HEK293T (cell line): ENCODE results near the gene DLK1.

Experiments
- CTCF ChIA-PET: fragments of 350-600 bp; formaldehyde crosslinking; extraction: SDS; loops from one replicate; lab custom pipeline; 2021; ENCODE audit warnings: antibody characterized with exemption, inconsistent platforms; lab: Yijun Ruan, JAX
- POLR2A ChIA-PET: fragments of 350-600 bp; formaldehyde crosslinking; extraction: SDS; loops from one replicate; lab custom pipeline; 2020; ENCODE audit warnings: antibody characterized with exemption, inconsistent platforms; lab: Yijun Ruan, JAX
- DNase-seq: peaks from one replicate; pipeline ENCODE4 v3.0.0; 2012; ENCODE audit warnings: mixed read lengths; ENCODE audit errors: extremely low spot score
- ARNT ChIP-seq: fragments of 450-650 bp; IDR thresholded peaks from 2 replicates; pipeline ENCODE4 v1.6.1; 2017; ENCODE audit warnings: mild to moderate bottlenecking
- BHLHE40 ChIP-seq: fragments of 450-650 bp; IDR thresholded peaks from 2 replicates; pipeline ENCODE4 v1.6.1; 2016; ENCODE audit warnings: mild to moderate bottlenecking, moderate library complexity, borderline replicate concordance
- CTBP1 ChIP-seq: fragments of 450-650 bp; IDR thresholded peaks from 2 replicates; pipeline ENCODE4 v1.6.1; 2016; ENCODE audit warnings: borderline replicate concordance
- ELF4 ChIP-seq: fragments of 450-650 bp; IDR thresholded peaks from 2 replicates; pipeline ENCODE4 v1.6.1; 2017; ENCODE audit warnings: antibody characterized with exemption
- FOXA1 ChIP-seq: fragments of 450-650 bp; IDR thresholded peaks from 2 replicates; pipeline ENCODE4 v1.6.1; 2016; ENCODE audit warnings: mild to moderate bottlenecking
- FOXK2 ChIP-seq: fragments of 450-650 bp; IDR thresholded peaks from 2 replicates; pipeline ENCODE4 v1.6.1; 2016; ENCODE audit warnings: mild to moderate bottlenecking
- FOXM1 ChIP-seq: fragments of 450-650 bp; IDR thresholded peaks from 2 replicates; pipeline ENCODE4 v1.6.1; 2017; ENCODE audit warnings: mild to moderate bottlenecking, borderline replicate concordance
- HDGF ChIP-seq: fragments of 450-650 bp; IDR thresholded peaks from 2 replicates; pipeline ENCODE4 v1.6.1; 2017; ENCODE audit warnings: antibody characterized with exemption, borderline replicate concordance
- L3MBTL2 ChIP-seq: fragments of 450-650 bp; conservative IDR thresholded peaks from 2 replicates; pipeline ENCODE4 v1.6.1; 2016; ENCODE audit warnings: mild to moderate bottlenecking
- LEF1 ChIP-seq: fragments of 450-650 bp; IDR thresholded peaks from 2 replicates; pipeline ENCODE4 v1.6.1; 2017; ENCODE audit warnings: mild to moderate bottlenecking, borderline replicate concordance
- NFRKB ChIP-seq: fragments of 450-650 bp; IDR thresholded peaks from 2 replicates; pipeline ENCODE4 v1.6.1; 2016; ENCODE audit warnings: mild to moderate bottlenecking, moderate library complexity
- PKNOX1 ChIP-seq: fragments of 450-650 bp; IDR thresholded peaks from 2 replicates; pipeline ENCODE4 v1.6.1; 2016
- SP1 ChIP-seq: fragments of 450-650 bp; IDR thresholded peaks from 2 replicates; pipeline ENCODE4 v1.6.1; 2017
- SUZ12 ChIP-seq: fragments of 450-650 bp; IDR thresholded peaks from 2 replicates; pipeline ENCODE4 v1.6.1; 2016; ENCODE audit warnings: mild to moderate bottlenecking
- TARDBP ChIP-seq: fragments of 450-650 bp; IDR thresholded peaks from 2 replicates; pipeline ENCODE4 v1.6.1; 2016
- ZNF384 ChIP-seq: fragments of 450-650 bp; IDR thresholded peaks from 2 replicates; pipeline ENCODE4 v1.6.1; 2016

The DLK1 gene

GRCh38 chr14:100775831-100776591 lies 49.3 kb downstream of the DLK1 start:
- CTCF ChIA-PET: no interaction called here
- POLR2A ChIA-PET: no interaction called here
- no peak for DNase-seq
- TF ChIP-seq ZNF384 (no peak), FOXM1 (no peak), CTBP1 (no peak), PKNOX1 (no peak), ELF4 (no peak), SP1 (no peak), LEF1 (no peak), FOXA1 (no peak), SUZ12 (no peak), TARDBP (no peak), NFRKB (no peak), ARNT (no peak), FOXK2 (no peak), BHLHE40 (no peak), HDGF (no peak), L3MBTL2 (no peak)

DNA sequence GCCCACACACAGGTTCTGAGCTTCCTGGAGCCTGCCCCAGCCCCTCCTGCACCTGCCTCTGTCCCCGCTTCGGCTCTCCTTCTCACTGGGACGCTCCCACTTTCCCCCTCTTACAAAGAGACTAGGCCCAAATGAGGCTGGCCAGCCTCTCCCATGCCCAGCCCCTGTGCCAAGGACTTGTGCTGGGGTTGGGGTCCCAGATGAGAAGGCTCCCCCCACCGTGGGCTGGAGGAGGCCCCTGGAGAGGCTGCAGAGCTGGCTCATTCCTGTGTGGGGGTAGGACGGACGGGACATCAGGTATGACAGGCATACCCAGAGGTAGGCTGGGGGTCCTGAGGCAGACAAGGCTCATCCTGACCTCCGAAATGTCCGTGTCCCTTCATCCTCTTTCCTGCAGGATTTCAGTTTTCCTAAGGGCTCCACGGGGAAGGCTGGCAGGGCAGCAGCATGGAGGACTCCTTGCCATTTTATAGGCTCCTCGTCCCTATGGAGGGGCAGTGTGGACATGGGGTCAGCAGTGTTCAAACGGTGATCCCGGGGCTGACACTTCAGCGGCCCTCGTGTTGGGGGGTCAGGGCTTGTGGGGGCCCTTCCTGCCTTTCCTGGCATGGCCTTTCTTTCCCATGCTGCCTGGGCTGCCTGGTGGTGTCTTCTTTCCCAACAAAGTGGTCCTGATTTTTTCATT lies 50.1 kb downstream of the DLK1 start:
- ChIA-PET POLR2A (no interaction called here), CTCF (no interaction called here)
- TF ChIP-seq LEF1 (no peak), FOXK2 (no peak), CTBP1 (no peak), FOXM1 (no peak), SUZ12 (no peak), L3MBTL2 (no peak), FOXA1 (no peak), SP1 (no peak), BHLHE40 (no peak), PKNOX1 (no peak), NFRKB (no peak), HDGF (no peak), TARDBP (no peak), ZNF384 (no peak), ELF4 (no peak), ARNT (no peak)
- DNase-seq: no peak

- TF ChIP-seq FOXM1: no peak
- TF ChIP-seq SUZ12: no peak
- no peak for TF ChIP-seq ELF4
- TF ChIP-seq NFRKB: no peak
- no peak for TF ChIP-seq ZNF384
- no peak for TF ChIP-seq CTBP1
- TF ChIP-seq BHLHE40: no peak
- TF ChIP-seq FOXA1: no peak
- no peak for TF ChIP-seq SP1
- TF ChIP-seq FOXK2: no peak
- no peak for TF ChIP-seq HDGF
- TF ChIP-seq TARDBP: no peak
- no peak for TF ChIP-seq LEF1
- ChIA-PET CTCF (interaction anchor here (0.9 kb wide), 1 partner anchor 10 kb away, joined by 5 read pairs; no protein-coding TSS in a partner anchor), POLR2A (no interaction called here)
- DNase-seq: no peak
Measured at GRCh38 chr14:100777366-100777817, 50.7 kb downstream of the DLK1 start.

DNA sequence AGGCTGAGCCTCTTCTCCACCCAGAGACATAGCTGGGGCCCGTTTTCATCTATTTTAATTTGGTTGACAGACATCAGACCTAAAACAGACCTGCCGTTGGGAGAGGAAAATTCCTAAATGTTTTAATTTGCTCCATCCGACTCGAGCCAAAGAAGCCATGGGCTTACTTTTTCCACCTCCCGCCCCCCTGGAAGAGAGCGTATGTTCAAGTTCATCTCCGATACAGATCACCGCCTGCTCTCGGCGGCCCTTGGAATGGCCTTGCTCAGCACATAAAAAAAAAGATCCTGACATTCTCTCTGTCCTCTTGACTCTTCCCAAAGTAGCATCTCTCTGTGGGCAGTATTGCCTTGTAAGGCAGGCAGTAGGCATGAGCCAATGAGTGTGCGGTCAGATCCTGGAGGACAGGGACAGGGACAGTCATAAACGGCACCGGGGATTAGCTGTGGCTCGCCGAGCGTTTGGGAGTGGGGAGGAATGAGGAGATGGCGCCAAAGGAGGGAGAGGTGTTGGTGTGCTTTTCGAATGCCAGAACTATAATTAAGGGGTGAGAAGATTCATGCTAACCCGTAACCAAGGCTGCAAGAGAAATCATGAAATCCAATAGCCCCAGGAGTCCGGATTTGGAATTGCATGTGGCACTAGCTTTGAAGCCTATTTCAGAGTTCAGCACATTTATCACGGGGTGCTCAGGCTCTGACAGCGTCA lies 51.3 kb downstream of the DLK1 start:
- TF ChIP-seq HDGF (no peak), FOXA1 (no peak), PKNOX1 (no peak), FOXK2 (no peak), LEF1 (no peak), TARDBP (no peak), ELF4 (no peak), CTBP1 (no peak), SUZ12 (no peak), FOXM1 (no peak), L3MBTL2 (no peak), NFRKB (no peak), ZNF384 (no peak), BHLHE40 (no peak), ARNT (no peak), SP1 (no peak)
- ChIA-PET POLR2A (no interaction called here), CTCF (interaction anchor here (0.9 kb wide), 1 partner anchor 10 kb away, joined by 5 read pairs; no protein-coding TSS in a partner anchor)
- DNase-seq: no peak

DNA sequence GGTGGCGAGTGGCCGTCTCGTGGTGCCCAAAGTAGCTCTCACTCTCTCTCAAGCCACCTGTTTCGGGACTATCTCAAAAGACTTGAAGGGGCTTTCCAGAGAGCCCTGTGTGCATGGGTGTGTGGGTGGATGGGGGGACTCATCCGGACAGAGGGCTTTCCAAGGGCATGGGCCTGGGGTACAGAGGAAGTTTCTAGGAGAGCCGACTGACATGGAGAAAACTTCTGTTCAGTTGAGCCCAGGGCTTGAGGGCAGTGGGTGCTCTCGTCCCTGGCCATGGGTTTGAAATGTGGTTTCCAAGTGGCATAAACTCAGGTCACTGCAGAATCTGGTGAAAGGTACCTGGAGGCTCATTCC lies 51.8 kb downstream of the DLK1 start:
- ChIA-PET POLR2A (no interaction called here), CTCF (interaction anchor here (0.9 kb wide), 1 partner anchor 9 kb away, joined by 5 read pairs; no protein-coding TSS in a partner anchor)
- DNase-seq: no peak
- TF ChIP-seq FOXK2 (no peak), BHLHE40 (no peak), CTBP1 (no peak)
